Keratinocyte (primary cell): ENCODE measurements around the gene EXOC4.

ENCODE experiments used
- EZH2 ChIP-seq: IDR thresholded peaks from one replicate; pipeline ENCODE4 v1.6.1; 2012; ENCODE audit warnings: inconsistent platforms, mild to moderate bottlenecking, low read length, moderate library complexity
- TF ChIP-seq, protein P1 (sequence below), 3 experiments: IDR thresholded peaks in 1 of 3; conservative IDR thresholded peaks in 1 of 3; optimal IDR thresholded peaks in 1 of 3; 2 replicates in 2 of 3; 3 replicates in 1 of 3; pipeline versions ENCODE3 to v1.5.1; 2011; ENCODE audit warnings: low read length in 3 of 3, mild to moderate bottlenecking in 3 of 3, moderate library complexity in 2 of 3, control low read depth in 1 of 3, inconsistent platforms in 1 of 3; ENCODE audit not compliant: insufficient read depth in 2 of 3; ENCODE audit errors: extremely low read depth in 1 of 3

DNA sequence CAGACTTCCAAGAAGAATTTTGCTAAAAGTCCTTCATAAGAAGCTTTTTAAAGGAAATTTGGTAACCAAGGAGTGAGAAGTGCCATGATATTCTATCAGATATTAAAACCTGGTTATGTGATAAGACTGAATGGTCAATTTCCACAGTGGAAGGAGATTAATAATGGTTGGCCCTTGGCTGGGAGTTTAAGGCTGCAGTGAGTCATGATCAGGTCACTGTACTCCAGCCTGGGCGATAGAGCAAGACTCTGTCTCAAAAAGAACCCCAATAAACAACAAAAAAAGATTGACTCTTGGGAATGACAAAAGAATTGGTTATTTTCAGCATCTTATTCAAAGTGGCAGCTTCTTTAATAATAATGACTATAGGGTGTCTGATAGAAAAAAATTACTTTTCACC, 37.2 kb downstream of the EXOC4 start:
- TF ChIP-seq, protein P1, sequence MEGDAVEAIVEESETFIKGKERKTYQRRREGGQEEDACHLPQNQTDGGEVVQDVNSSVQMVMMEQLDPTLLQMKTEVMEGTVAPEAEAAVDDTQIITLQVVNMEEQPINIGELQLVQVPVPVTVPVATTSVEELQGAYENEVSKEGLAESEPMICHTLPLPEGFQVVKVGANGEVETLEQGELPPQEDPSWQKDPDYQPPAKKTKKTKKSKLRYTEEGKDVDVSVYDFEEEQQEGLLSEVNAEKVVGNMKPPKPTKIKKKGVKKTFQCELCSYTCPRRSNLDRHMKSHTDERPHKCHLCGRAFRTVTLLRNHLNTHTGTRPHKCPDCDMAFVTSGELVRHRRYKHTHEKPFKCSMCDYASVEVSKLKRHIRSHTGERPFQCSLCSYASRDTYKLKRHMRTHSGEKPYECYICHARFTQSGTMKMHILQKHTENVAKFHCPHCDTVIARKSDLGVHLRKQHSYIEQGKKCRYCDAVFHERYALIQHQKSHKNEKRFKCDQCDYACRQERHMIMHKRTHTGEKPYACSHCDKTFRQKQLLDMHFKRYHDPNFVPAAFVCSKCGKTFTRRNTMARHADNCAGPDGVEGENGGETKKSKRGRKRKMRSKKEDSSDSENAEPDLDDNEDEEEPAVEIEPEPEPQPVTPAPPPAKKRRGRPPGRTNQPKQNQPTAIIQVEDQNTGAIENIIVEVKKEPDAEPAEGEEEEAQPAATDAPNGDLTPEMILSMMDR (optimal IDR thresholded peaks at IDR 0.05 in 1 of 3, IDR thresholded peaks at IDR 0.05 in 1 of 3, conservative IDR thresholded peaks at IDR 0.05 in 1 of 3; ENCODE audit: extremely low read depth in 1 of 3, insufficient read depth in 2 of 3, low read length in 3 of 3), result no peak
- no peak for TF ChIP-seq EZH2
